ENCODE data around the gene ZNF646.

The ZNF646 gene

GRCh38 chr16:31073970-31074813 lies at the start of gene ZNF646, which contains the start of gene ZNF668:
TSS of gene ZNF646 (plus strand) at chr16:31074422. CDS start at chr16:31076325, 1,903 bp downstream.
TSS of gene ZNF668 (minus strand) at chr16:31074240. CDS start at chr16:31064459, 9,781 bp downstream.
- peak; percentile 96 for DNase-seq (ENCODE audit: low spot score)

DNA sequence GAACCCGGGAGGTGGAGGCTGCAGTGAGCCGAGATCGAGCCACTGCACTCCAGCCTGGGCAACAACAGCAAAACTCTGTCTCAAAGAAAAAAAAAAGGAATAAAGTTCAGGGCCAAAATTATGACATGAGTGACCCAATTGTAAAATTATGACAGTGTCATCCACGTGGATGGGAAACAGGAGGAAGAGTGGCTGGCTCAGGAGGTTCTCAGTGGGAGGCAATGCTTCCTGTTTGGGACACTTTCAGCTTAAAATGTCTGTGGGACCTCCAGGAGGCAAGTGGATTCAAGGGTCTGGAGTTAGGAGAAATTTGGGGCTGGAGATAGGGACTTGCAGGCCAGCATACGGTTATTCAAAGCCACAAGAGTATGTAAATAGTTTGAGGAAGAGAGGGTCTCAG lies 48.9 kb upstream of the ZNF646 start:
- no peak for DNase-seq (ENCODE audit: low spot score)

- DNase-seq (ENCODE audit: low spot score): no peak
These were observed 45.0 kb upstream of the ZNF646 start for GRCh38 chr16:31029272-31029671.

DNA sequence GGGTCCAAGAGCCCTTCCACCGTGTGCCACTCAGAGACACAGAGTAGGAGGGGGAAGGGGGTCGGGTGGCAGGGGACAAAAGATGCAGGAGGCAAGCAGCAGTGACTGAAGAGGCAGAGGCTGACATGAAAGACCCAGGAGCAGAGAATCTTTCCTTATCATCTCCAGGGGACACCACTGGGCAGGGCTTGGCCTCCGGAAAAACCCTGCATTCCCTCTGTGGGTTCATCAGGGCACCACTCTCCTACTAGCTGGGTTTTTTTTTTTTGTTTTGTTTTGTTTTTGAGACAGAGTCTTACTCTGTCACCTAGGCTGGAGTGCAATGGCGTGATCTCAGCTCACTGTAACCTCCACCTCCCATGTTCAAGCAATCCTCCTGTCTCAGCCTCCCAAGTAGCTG lies 42.9 kb upstream of the ZNF646 start:
- DNase-seq (ENCODE audit: low spot score): no peak

GRCh38 chr16:31032736-31033708 lies 41.2 kb upstream of the ZNF646 start, which contains the start of gene STX4:
TSS of gene STX4 (plus strand) at chr16:31033558. CDS start at chr16:31033806, 248 bp downstream.
- DNase-seq (ENCODE audit: low spot score): peak; percentile 97

DNA sequence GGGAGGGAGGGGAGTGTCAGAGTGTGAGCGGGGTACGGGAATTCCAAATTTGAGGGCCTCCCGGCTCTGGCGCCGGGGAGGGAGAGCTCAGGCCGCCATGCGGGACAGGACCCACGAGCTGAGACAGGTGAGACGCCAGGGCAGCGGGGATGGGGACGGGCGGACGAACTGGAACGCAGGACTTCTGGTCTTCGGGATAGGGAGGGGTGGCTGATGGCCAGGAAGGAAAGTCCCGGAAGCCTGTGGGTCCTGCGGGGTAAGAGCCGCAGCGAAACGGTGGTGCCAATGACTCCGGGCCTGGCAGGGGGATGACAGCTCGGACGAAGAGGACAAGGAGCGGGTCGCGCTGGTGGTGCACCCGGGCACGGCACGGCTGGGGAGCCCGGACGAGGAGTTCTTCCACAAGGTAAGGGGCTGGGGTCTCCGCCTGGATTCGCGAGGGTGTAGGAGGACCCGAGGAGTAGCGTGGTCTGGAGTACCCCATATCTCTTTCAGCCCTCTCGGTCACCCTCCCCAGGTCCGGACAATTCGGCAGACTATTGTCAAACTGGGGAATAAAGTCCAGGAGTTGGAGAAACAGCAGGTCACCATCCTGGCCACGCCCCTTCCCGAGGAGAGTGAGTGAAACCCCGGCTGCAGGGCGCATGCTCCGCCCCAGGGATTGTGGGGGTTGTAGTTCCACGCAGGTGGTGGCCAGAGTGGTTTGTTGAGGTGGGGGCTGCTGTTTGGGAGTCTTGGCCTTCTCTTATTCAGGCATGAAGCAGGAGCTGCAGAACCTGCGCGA lies 40.3 kb upstream of the ZNF646 start:
- DNase-seq (ENCODE audit: low spot score): peak; percentile 88

DNA sequence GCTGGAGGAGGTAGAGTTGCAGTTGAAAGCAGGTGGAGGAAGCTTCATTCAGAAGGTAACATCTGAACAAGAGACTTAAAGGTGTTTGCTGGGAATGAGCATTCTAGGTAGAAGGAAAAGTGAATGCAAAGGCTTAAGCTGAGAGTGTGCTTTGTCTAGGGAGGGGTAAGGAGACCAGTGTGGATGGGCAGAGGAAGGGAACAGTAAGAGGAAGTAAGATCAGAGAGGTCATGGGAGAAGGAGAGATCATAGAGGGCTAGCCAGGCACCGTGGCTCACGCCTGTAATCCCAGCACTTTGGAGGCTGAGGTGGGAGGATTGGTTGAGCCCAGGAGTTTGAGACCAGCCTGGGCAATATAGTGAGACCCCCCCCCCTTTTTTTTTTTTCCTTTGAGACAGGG lies 37.5 kb upstream of the ZNF646 start:
- no peak for DNase-seq (ENCODE audit: low spot score)

DNA sequence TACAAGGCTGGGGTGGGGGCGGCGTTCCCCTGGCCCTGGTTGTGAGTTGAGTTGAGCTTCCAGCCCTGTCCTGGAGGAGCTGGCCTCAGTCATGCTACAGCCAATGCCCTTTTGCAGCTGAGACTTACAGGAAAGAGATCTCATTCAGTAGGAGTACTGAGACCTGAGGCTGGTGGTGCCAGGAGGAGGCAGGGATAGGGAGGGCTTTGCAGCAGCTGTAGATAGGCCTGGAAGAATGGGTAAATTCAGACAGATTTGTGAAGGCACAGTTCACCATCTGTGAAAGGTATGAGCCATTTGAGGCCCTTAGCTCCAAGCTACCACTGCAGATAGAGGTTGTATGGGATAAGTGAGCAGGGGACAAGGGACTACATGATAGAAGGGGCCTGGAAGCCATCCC lies 35.2 kb upstream of the ZNF646 start:
- no peak for DNase-seq (ENCODE audit: low spot score)

DNA sequence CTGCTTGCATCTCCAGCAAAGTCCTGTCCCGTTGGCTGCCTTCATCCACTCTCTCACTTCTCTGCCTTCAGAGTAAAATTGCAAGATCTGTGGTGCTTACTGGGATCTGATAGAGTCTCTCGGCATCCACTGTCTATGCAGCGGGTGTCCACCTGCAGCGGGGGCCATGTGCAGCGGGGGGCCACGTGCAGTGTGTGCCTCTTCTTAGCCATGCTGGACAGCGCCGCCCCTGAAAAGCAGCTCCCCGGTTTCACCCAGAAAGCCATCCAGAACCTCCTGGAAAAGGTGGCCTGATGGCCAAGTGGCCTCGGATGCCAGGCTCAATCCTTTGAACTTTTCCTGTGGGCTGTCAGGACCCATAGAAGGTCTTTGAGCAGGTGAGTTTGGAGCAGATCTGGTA lies 31.4 kb upstream of the ZNF646 start:
- DNase-seq (ENCODE audit: low spot score): no peak

GRCh38 chr16:31043352-31043751 lies 30.9 kb upstream of the ZNF646 start:
- DNase-seq (ENCODE audit: low spot score): no peak

DNA sequence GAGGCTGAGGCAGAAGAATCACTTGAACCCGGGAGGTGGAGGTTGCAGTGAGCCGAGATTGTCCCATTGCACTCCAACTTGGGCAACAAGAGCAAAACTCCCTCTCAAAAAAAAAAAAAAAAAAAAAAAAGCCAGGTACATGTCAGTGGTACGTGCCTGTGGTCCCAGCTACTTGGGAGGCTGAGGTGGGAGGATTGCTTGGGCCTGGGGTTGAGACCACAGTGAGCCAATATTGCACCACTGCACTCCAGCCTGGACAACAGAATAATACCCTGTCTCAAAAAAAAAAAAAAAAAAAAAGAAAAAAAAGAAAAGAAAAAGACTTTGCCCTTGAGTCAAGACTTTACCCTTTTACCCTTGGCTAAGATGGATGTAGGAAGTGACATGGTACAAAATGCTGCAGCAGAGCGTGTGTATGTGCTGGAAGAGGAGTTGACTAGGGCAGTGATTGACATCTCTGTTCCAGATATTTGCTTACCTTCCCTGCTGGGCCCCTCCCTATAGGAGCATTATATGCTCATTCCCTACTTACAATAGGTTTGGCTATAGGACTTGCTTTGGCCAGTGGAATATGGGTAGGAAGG lies 30.2 kb upstream of the ZNF646 start:
- no peak for DNase-seq (ENCODE audit: low spot score)

GRCh38 chr16:31050280-31051030 lies 23.8 kb upstream of the ZNF646 start:
- no peak for DNase-seq (ENCODE audit: low spot score)

DNA sequence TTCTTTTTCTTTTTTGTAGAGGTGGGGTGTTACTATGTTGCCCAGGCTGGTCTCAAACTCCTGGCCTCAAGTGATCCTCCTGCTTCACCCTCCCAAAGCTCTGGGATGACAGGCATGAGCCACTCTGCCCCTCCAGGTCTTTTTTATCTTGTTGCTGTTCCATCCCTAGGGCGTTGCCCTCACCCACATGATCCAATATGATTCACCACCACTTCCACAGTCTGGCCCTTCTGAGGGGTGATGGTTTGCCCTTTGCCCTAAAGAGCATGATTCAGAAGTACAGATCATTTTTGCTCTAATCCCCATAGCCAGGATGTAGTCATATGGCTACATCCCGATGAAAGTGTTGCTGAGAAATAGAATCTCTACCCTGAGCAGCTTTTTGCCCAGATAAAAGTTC lies 22.1 kb upstream of the ZNF646 start:
- no peak for DNase-seq (ENCODE audit: low spot score)

GRCh38 chr16:31055613-31056012 lies 18.6 kb upstream of the ZNF646 start:
- no peak for DNase-seq (ENCODE audit: low spot score)

DNA sequence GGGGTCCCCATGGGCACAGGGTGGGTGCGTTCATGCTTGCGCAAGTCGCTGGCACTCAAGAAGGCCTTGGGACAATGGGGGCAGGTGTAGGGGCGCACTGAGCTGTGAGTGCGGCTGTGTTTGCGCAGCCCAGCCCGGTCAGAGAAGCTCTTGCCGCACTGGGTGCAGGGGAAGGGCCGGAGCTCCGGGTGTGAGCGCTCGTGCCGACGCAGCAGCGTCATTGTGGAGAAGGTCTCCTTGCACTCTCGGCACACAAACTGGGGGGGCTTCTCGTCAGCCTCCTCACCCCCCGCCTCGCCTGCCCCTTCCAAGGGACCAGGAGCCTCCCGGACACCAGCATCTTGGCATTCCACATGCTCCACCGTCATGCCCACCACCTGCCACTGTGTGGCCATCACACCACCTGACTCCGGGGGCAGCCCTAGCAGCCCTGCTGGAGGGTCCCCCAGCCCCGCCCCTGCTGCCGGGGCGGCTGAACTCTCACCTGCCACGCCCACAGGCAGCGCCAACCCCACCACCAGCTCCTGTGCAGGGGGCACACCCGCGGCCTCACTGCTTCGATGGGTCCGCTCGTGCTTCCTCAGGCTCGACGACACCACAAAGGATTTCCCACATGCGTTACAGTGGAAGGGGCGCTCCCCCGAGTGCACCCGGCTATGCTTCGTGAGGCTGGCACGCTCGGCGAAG lies 13.0 kb upstream of the ZNF646 start:
- no peak for DNase-seq (ENCODE audit: low spot score)

DNA sequence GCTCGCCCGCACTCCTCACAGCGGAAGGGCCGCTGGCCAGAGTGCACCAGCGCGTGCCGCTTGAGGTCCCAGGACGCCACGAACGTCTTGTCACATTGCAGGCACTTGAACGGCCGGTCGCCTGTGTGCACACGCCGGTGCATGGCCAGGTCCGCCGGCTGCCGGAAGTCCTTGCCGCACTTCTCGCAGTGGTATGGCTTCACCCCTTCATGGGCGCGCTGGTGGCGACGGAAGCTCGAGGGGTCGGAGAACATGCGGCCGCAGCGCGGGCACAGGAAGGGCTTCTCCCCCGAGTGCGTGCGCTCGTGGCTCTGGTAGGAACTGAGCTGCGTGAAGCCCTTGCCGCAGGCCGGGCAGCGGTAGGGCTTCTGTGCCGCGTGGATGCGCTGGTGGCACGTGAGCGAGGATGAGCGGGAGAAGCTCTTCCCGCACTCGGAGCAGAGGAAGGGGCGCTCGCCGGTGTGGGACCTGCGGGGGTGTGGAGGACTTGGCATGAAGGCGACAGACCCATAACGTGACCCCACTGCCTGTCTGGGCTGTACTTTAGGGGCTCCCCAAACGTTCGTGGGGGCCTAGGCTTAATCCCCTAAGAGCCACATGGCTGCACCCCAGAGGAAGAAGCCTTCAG lies 12.3 kb upstream of the ZNF646 start:
- DNase-seq (ENCODE audit: low spot score): no peak

- DNase-seq (ENCODE audit: low spot score): no peak
These were observed 10.8 kb upstream of the ZNF646 start for GRCh38 chr16:31063495-31063842.

DNA sequence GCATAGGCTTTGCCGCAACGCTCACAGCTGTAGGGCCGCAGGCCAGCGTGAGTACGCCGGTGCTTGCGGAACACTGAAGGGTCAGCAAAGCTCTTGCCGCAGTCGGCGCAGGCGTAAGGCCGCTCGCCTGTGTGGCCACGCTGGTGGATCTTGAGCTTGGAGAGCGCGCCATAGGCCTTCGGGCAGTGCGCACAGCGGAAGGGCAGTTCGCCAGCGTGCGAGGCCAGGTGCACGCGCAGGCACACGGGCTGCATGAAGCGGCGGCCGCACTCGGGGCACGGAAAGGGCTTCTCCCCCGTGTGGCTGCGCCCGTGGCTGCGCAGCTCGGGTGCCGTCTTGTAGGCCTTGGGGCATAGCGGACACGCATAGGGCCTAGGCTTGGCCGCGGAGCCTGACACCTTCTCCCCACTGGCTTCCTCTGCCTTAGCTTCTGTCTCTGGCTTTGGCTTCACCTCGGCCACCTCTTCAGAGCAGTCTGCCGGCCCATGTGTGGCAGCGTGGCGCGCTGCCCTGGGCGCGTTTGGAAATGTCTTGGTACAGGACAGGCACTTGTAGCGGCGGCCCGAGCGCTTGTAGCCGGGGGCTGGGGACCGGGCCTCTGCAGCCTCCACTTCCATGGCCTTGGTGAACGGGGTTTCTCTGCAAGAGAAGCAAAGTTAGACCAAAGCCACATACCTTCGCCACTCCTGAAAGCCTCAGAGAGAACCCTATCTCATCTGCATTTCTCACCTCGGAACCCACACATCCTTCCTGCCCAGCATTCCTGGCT lies 10.2 kb upstream of the ZNF646 start:
- no peak for DNase-seq (ENCODE audit: low spot score)

DNA sequence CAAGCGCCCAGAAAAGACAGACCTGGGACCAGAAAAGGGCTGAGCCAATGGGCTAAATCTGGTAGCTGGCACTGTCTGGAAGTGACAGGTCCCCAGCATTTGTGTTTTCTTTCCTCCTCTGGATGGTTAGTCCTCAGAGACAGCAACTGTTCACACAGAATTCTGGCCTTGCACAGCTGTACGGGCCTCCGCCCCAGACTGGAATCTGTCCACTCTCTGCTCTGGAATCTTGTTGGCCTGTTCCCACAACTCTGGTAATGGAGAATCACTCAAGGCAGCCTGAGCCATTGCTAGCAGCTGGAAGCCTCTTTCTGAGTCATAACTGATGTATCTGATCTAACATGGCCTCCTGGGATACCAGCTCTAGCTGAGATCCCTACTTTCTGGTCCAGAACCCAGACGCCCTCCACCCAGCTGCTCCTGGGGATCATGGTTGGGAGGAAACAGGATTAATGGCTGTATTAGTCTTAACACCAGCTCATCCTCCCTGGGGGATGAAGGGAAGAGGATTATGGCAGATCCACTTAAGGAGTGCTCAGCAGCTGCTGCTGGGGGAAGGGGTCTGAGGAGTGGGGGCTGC lies 9.2 kb upstream of the ZNF646 start:
- peak; percentile 58 for DNase-seq (ENCODE audit: low spot score)
